ENCODE results near the gene MATCAP1.

The MATCAP1 gene

GRCh38 chr16:67207249-67208091, 23.7 kb upstream of the MATCAP1 start:
- no peak for DNase-seq

- no peak for DNase-seq
These were observed 23.1 kb upstream of the MATCAP1 start for GRCh38 chr16:67206838-67207248.

- DNase-seq, result no peak
These were observed 22.5 kb upstream of the MATCAP1 start for GRCh38 chr16:67206129-67206837.

- DNase-seq, result no peak
These were observed 20.3 kb upstream of the MATCAP1 start for GRCh38 chr16:67204076-67204475.

GRCh38 chr16:67202956-67203493, 19.3 kb upstream of the MATCAP1 start:
- no peak for DNase-seq

GRCh38 chr16:67202426-67202825, 18.7 kb upstream of the MATCAP1 start:
- DNase-seq, result no peak

GRCh38 chr16:67201411-67202345, 17.9 kb upstream of the MATCAP1 start:
- no peak for DNase-seq

- no peak for DNase-seq
These were observed 16.7 kb upstream of the MATCAP1 start for GRCh38 chr16:67200491-67200890.

GRCh38 chr16:67199808-67200198, 16.0 kb upstream of the MATCAP1 start:
- no peak for DNase-seq

GRCh38 chr16:67199011-67199807, 15.4 kb upstream of the MATCAP1 start, which contains the start of gene ELMO3:
Gene ELMO3, plus strand, starts transcription at chr16:67199131. Its CDS starts 196 bp downstream, at chr16:67199327.
- no peak for DNase-seq

- no peak for DNase-seq
These were observed 14.5 kb upstream of the MATCAP1 start for GRCh38 chr16:67198238-67198734.

- no peak for DNase-seq
These were observed 13.9 kb upstream of the MATCAP1 start for GRCh38 chr16:67197704-67198103.

- DNase-seq, result no peak
These were observed 13.1 kb upstream of the MATCAP1 start for GRCh38 chr16:67196881-67197280.

- DNase-seq, result no peak
These were observed 11.9 kb upstream of the MATCAP1 start for GRCh38 chr16:67195676-67196075.

- DNase-seq, result no peak
These were observed 10.5 kb upstream of the MATCAP1 start for GRCh38 chr16:67194260-67194659.

GRCh38 chr16:67193536-67193935, 9.8 kb upstream of the MATCAP1 start:
- no peak for DNase-seq

- no peak for DNase-seq
These were observed 9.1 kb upstream of the MATCAP1 start for GRCh38 chr16:67192781-67193361.

GRCh38 chr16:67191995-67192681, 8.4 kb upstream of the MATCAP1 start, which contains the start of gene E2F4:
Gene E2F4, plus strand, starts transcription at chr16:67192155. Its CDS starts 73 bp downstream, at chr16:67192228.
- DNase-seq, result peak; percentile 35

- DNase-seq, result no peak
These were observed 7.7 kb upstream of the MATCAP1 start for GRCh38 chr16:67191411-67191994.
